Vagina (tissue), 2 donors: ENCODE measurements around the gene MED15. TPM values are rescaled to one million over a fixed set of nuclear protein-coding genes. Genes with fewer than 3 reads are reported as not detected.
"Not testable (repeated sequence)": the region's sequence is repeated elsewhere in the genome, so short reads cannot be mapped to it uniquely, and the experiment has no call there.

Experiments
- DNase-seq, 2 donors: peaks; one replicate each; pipeline ENCODE4 v3.0.0-alpha.2; 2017; ENCODE audit errors: extremely low spot score in 2 of 2
- H3K27ac ChIP-seq: fragments of 200-600 bp; sonication (generic); one replicate; pipeline ENCODE4 v1.5.1; 2019
- H3K27me3 ChIP-seq: fragments of 200-600 bp; sonication (generic); one replicate; pipeline ENCODE4 v1.5.1; 2019
- H3K36me3 ChIP-seq, 2 donors: fragments of 200-600 bp; sonication (generic); one replicate each; pipeline ENCODE4 v1.5.1; 2017 to 2019
- H3K4me1 ChIP-seq: fragments of 200-600 bp; sonication (generic); one replicate; pipeline ENCODE4 v1.5.1; 2019
- H3K4me3 ChIP-seq, 2 donors: fragments of 200-600 bp; sonication (generic); 1 replicate in 1 of 2; 2 replicates in 1 of 2; pipeline ENCODE4 v1.5.1; 2016 to 2019
- H3K9me3 ChIP-seq: fragments of 200-600 bp; sonication (generic); one replicate; pipeline ENCODE4 v1.5.1; 2019
- CTCF ChIP-seq, 3 experiments: fragments of 450-650 bp in 2 of 3; fragments of 200-600 bp in 1 of 3; sonication (generic) in 1 of 3; IDR thresholded peaks; one replicate each; pipeline ENCODE4 v1.5.1; 2017 to 2019; ENCODE audit warnings: antibody characterized with exemption in 3 of 3, mild to moderate bottlenecking in 2 of 3, moderate library complexity in 2 of 3
- POLR2A ChIP-seq, 2 donors: fragments of 450-650 bp; IDR thresholded peaks; one replicate each; pipeline ENCODE4 v1.6.1; 2017; ENCODE audit warnings: antibody characterized with exemption in 2 of 2, mild to moderate bottlenecking in 2 of 2, moderate library complexity in 2 of 2
- POLR2AphosphoS5 ChIP-seq, 2 donors: sonication (generic); formaldehyde crosslinking; IDR thresholded peaks; one replicate each; pipeline ENCODE4 v1.9.0; 2017; ENCODE audit warnings: antibody characterized with exemption in 2 of 2, mild to moderate bottlenecking in 2 of 2, low read depth in 1 of 2; ENCODE audit not compliant: insufficient read depth in 1 of 2
- intact Hi-C: fragments of 100-400 bp; cut with DNase I; formaldehyde crosslinking; loops from one replicate; pipeline ENCODE4 v1.15.1; 2023
- total RNA-seq: library from RNA; depleted of rRNA; stranded (reverse); fragments of >200 nt; gene quantifications from one replicate; pipeline ENCODE4 v1.2.3, GENCODE V29; 2016

The MED15 gene
- total RNA-seq, 1 donor from 2014 or later, result 72.2 TPM

GRCh38 chr22:20589614-20590476 lies 82.4 kb downstream of the MED15 start:
- intact Hi-C loops, result no loop called here
- TF ChIP-seq CTCF (IDR thresholded peaks at IDR 0.05) (no peak), POLR2A (IDR thresholded peaks at IDR 0.05) (no peak), POLR2AphosphoS5 (IDR thresholded peaks at IDR 0.05; ENCODE audit: insufficient read depth in 1 of 2, low read depth in 1 of 2) (no peak)

DNA sequence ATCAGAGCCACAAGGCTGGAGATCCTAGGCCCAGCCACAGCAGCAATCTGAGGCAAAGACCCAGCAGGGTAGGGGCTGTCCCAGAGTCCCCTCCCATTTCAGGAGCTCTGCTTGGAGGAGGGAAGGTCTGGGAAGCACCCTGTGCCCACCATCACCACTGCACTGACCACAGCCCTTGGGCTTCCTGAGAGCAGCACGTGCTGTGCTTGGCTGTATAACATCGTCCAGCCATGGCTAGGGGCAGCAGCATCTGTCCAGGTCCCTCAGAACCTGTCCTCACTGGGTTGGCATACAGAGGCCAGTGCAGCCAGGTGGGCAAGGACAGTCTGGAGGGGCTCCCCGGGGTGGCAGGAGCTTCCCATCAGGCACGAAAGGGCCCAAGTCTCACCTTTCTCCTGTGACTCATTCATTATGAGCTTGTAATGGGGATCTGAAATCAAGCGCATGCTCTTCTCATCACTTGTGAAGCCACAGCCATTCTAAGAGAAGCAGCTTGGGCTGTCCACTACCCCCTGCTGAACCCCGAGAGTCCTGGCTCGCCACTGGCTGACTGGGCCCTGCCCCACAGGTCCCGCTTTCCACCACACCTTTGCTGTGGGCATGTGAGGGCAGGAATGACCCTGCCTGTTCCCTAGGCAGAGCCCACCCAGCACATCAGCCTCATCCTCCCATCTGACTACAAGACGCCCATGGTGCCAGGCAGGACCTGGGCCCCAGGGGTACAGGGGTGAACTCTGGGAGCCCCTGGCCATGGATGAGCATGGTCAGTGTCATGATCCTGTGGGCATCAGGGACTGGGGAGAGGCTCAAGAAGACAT lies 83.3 kb downstream of the MED15 start:
- Histone ChIP-seq H3K27me3 (no peaks in the 10 kb centered on the region), H3K27ac (no peak overlapping the region), H3K4me1 (peaks cover 37% of the 10 kb centered on the region), H3K36me3 (peaks cover 0 to 18% of the 10 kb centered on the region in 2 donors), H3K4me3 (no peak overlapping the region), H3K9me3 (no peaks in the 10 kb centered on the region)
- intact Hi-C loops, result no loop called here
- no peak for DNase-seq
- TF ChIP-seq POLR2A (IDR thresholded peaks at IDR 0.05) (no peak), POLR2AphosphoS5 (IDR thresholded peaks at IDR 0.05; ENCODE audit: insufficient read depth in 1 of 2, low read depth in 1 of 2) (no peak), CTCF (IDR thresholded peaks at IDR 0.05) (no peak)

More at GRCh38 chr22:20589614-20590476, 82.4 kb downstream of the MED15 start:
- no peak for DNase-seq
- peaks cover 45% of the 10 kb centered on the region for H3K4me1 ChIP-seq
- H3K9me3 ChIP-seq, result no peaks in the 10 kb centered on the region
- peak overlapping the region; percentile 39 for H3K27ac ChIP-seq
- peaks cover 0 to 27% of the 10 kb centered on the region in 2 donors for H3K36me3 ChIP-seq
- H3K4me3 ChIP-seq, result no peak overlapping the region
- no peaks in the 10 kb centered on the region for H3K27me3 ChIP-seq

- intact Hi-C loops, result no loop called here
- no peak for DNase-seq
- H3K27me3 ChIP-seq, result no peaks in the 10 kb centered on the region
- H3K4me1 ChIP-seq, result peaks cover 31% of the 10 kb centered on the region
- H3K36me3 ChIP-seq, result peaks cover 0 to 12% of the 10 kb centered on the region in 2 donors
- H3K27ac ChIP-seq, result no peak overlapping the region
- no peak overlapping the region for H3K4me3 ChIP-seq
- H3K9me3 ChIP-seq, result no peaks in the 10 kb centered on the region
- TF ChIP-seq CTCF (IDR thresholded peaks at IDR 0.05) (no peak), POLR2A (IDR thresholded peaks at IDR 0.05) (no peak), POLR2AphosphoS5 (IDR thresholded peaks at IDR 0.05; ENCODE audit: insufficient read depth in 1 of 2, low read depth in 1 of 2) (no peak)
Measured at GRCh38 chr22:20591295-20591645, 83.9 kb downstream of the MED15 start.

- Histone ChIP-seq H3K9me3 (no peaks in the 10 kb centered on the region), H3K36me3 (peaks cover 0 to 7% of the 10 kb centered on the region in 2 donors), H3K27ac (no peak overlapping the region), H3K4me1 (peaks cover 26% of the 10 kb centered on the region), H3K4me3 (no peak overlapping the region), H3K27me3 (no peaks in the 10 kb centered on the region)
- intact Hi-C loops, result no loop called here
- TF ChIP-seq POLR2AphosphoS5 (IDR thresholded peaks at IDR 0.05; ENCODE audit: insufficient read depth in 1 of 2, low read depth in 1 of 2), result no peak
- no peak for TF ChIP-seq CTCF (IDR thresholded peaks at IDR 0.05)
- no peak for TF ChIP-seq POLR2A (IDR thresholded peaks at IDR 0.05)
- DNase-seq, result no peak
Measured at GRCh38 chr22:20591660-20592310, 84.4 kb downstream of the MED15 start.

DNA sequence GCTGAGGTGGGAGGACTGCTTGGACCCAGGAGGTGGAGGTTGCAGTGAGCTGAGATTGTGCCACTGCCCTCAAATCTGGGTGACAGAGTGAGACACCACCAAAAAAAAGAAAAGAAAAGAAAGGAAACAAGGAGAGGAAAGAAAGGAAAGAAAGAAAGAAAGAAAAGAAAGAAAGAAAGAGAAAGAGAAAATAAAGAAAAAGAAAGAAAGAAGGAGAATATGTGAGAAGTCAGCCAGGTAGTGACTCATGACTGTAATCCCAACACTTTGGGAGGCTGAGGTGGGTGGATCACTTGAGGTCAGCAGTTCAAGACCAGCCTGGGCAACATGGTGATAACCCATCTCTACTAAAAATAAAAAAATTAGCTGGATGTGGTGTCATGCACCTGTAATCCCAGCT lies 86.6 kb downstream of the MED15 start:
- H3K27ac ChIP-seq, H3K27me3 ChIP-seq, H3K36me3 ChIP-seq, intact Hi-C loops, DNase-seq, H3K4me1 ChIP-seq, H3K4me3 ChIP-seq, H3K9me3 ChIP-seq: not testable (repeated sequence)

GRCh38 chr22:20594486-20594885 lies 87.1 kb downstream of the MED15 start:
- intact Hi-C loops, H3K9me3 ChIP-seq, H3K4me1 ChIP-seq, H3K27me3 ChIP-seq, H3K4me3 ChIP-seq, DNase-seq, H3K27ac ChIP-seq, H3K36me3 ChIP-seq: not testable (repeated sequence)
